Liver (tissue), 9 donors: ENCODE measurements around the gene DNAH6. TPM values are rescaled to one million over a fixed set of nuclear protein-coding genes. Genes with fewer than 3 reads are reported as not detected.
A peak's percentile ranks its signal among the peaks of the same experiment; 100 is the strongest.

Experiments used
- DNase-seq: peaks from one replicate; pipeline ENCODE4 v3.0.0-alpha.2; 2017; ENCODE audit warnings: low spot score
- H3K27ac ChIP-seq, 2 donors: one replicate each; pipeline ENCODE4 v1.7.0; 2013; ENCODE audit warnings: inconsistent platforms in 2 of 2, low read length in 2 of 2, control low read depth in 1 of 2, low read depth in 1 of 2, mild to moderate bottlenecking in 1 of 2
- H3K27me3 ChIP-seq, 4 donors: one replicate each; pipeline versions ENCODE4 v1.6.1 to v1.7.0; 2013; ENCODE audit warnings: low read length in 3 of 4, inconsistent platforms in 1 of 4, mild to moderate bottlenecking in 1 of 4, moderate library complexity in 1 of 4; ENCODE audit not compliant: control insufficient read depth in 4 of 4, insufficient read depth in 4 of 4
- H3K36me3 ChIP-seq, 4 donors: one replicate each; pipeline versions ENCODE4 v1.6.1 to v1.7.0; 2013; ENCODE audit warnings: low read length in 3 of 4, mild to moderate bottlenecking in 3 of 4, low read depth in 1 of 4, moderate library complexity in 1 of 4; ENCODE audit not compliant: control insufficient read depth in 4 of 4, insufficient read depth in 3 of 4
- H3K4me1 ChIP-seq, 4 donors: one replicate each; pipeline versions ENCODE4 v1.6.1 to v1.7.0; 2013; ENCODE audit warnings: low read length in 3 of 4, mild to moderate bottlenecking in 3 of 4, moderate library complexity in 1 of 4; ENCODE audit not compliant: control insufficient read depth in 4 of 4, insufficient read depth in 4 of 4
- H3K4me3 ChIP-seq, 3 donors: one replicate each; pipeline versions ENCODE4 v1.6.1 to v1.7.0; 2013; ENCODE audit warnings: low read length in 3 of 3, control low read depth in 1 of 3, low read depth in 1 of 3, mild to moderate bottlenecking in 1 of 3
- H3K9ac ChIP-seq, 2 donors: one replicate each; pipeline ENCODE4 v1.7.0; 2013; ENCODE audit warnings: low read length in 2 of 2, mild to moderate bottlenecking in 2 of 2, moderate library complexity in 2 of 2, control low read depth in 1 of 2, low read depth in 1 of 2
- H3K9me3 ChIP-seq, 4 donors: one replicate each; pipeline versions ENCODE4 v1.6.1 to v1.7.0; 2013; ENCODE audit warnings: low read length in 3 of 4; ENCODE audit not compliant: control insufficient read depth in 4 of 4
- CTCF ChIP-seq: fragments of 150-350 bp; IDR thresholded peaks from 2 replicates; pipeline ENCODE4 v1.5.1; 2017; ENCODE audit warnings: improper control_type of control experiment, low read depth, low read length; ENCODE audit not compliant: missing input control
- FOXA1 ChIP-seq: IDR thresholded peaks from 2 replicates; pipeline ENCODE4 v1.6.1; 2016; ENCODE audit warnings: antibody characterized with exemption
- FOXA2 ChIP-seq: IDR thresholded peaks from 2 replicates; pipeline ENCODE4 v1.6.1; 2016; ENCODE audit warnings: antibody characterized with exemption
- HNF4A ChIP-seq, 2 donors: conservative IDR thresholded peaks; 2 replicates each; pipeline ENCODE4 v1.6.1; 2016; ENCODE audit warnings: antibody characterized with exemption in 2 of 2, mild to moderate bottlenecking in 2 of 2
- HNF4G ChIP-seq: IDR thresholded peaks from 2 replicates; pipeline ENCODE4 v1.6.1; 2016; ENCODE audit warnings: antibody characterized with exemption
- JUND ChIP-seq, 2 donors: IDR thresholded peaks; 2 replicates each; pipeline ENCODE4 v1.6.1; 2016; ENCODE audit warnings: antibody characterized with exemption in 2 of 2
- MAX ChIP-seq: IDR thresholded peaks from 2 replicates; pipeline ENCODE4 v1.6.1; 2016; ENCODE audit warnings: antibody characterized with exemption
- NR2F2 ChIP-seq: IDR thresholded peaks from 2 replicates; pipeline ENCODE4 v1.6.1; 2016; ENCODE audit warnings: antibody characterized with exemption
- RAD21 ChIP-seq, 2 donors: IDR thresholded peaks; 2 replicates each; pipeline ENCODE4 v1.6.1; 2016; ENCODE audit warnings: antibody characterized with exemption in 2 of 2, mild to moderate bottlenecking in 2 of 2
- REST ChIP-seq: IDR thresholded peaks from 2 replicates; pipeline ENCODE4 v1.6.1; 2016; ENCODE audit warnings: antibody characterized with exemption, mild to moderate bottlenecking
- SP1 ChIP-seq: IDR thresholded peaks from 2 replicates; pipeline ENCODE4 v1.6.1; 2018; ENCODE audit warnings: antibody characterized with exemption, mild to moderate bottlenecking
- YY1 ChIP-seq: IDR thresholded peaks from 2 replicates; pipeline ENCODE4 v1.6.1; 2016; ENCODE audit warnings: antibody characterized with exemption, mild to moderate bottlenecking
- ZBTB33 ChIP-seq: IDR thresholded peaks from 2 replicates; pipeline ENCODE4 v1.6.1; 2016; ENCODE audit warnings: antibody characterized with exemption
- WGBS: extraction: QIAGEN DNeasy Blood & Tissue Kit; methylation state at CpG from one replicate; pipeline ENCODE4 v1.1.7; 2013; 5-methylcytosine and 5-hydroxymethylcytosine counted together
- polyA plus RNA-seq, 2 donors: library from polyadenylated mRNA; stranded (reverse) in 1 of 2; unstranded in 1 of 2; fragments of 200-250 nt in 1 of 2; fragments of >200 nt in 1 of 2; fragmentation: Nextera tagmentation in 1 of 2; extraction: Ambion mirVana in 1 of 2; gene quantifications; one replicate each; pipeline versions ENCODE4 v1.2.1 to v1.2.3, GENCODE V29; 2013 to 2015
- total RNA-seq, 2 donors: library from RNA; depleted of rRNA; stranded (reverse); fragments of >200 nt; gene quantifications; one replicate each; pipeline ENCODE4 v1.2.3, GENCODE V29; 2014
- donor health status: healthy.
- donor health status: healthy.
- donor health status: healthy.
- donor health status: healthy.
- donor health status: healthy.

DNAH6 gene
- total and polyA plus RNA-seq, 4 donors, result 0.32 to 1.6 (median 0.59) TPM

GRCh38 chr2:84723831-84724230, 207.5 kb downstream of the DNAH6 start (continued):
- no peak for TF ChIP-seq MAX
- no peak for TF ChIP-seq FOXA2
- TF ChIP-seq ZBTB33, result no peak
- no peak for TF ChIP-seq HNF4G
- no peak for TF ChIP-seq HNF4A (conservative IDR thresholded peaks at IDR 0.05)
- TF ChIP-seq JUND (IDR thresholded peaks at IDR 0.05), result no peak

- DNase-seq, result no peak
- no peaks in the 10 kb centered on the region for H3K36me3 ChIP-seq
- no peaks in the 10 kb centered on the region for H3K9me3 ChIP-seq
- TF ChIP-seq FOXA2 (peak; percentile 13), RAD21 (IDR thresholded peaks at IDR 0.05) (no peak), HNF4A (conservative IDR thresholded peaks at IDR 0.05) (peak in 1 of 2 donors; percentile 6)
- no peaks in the 10 kb centered on the region for H3K4me1 ChIP-seq
- WGBS, result 98% methylated on average over 1 of the region's 1 CpG
- H3K27ac ChIP-seq, result no peak overlapping the region
- no peak overlapping the region for H3K4me3 ChIP-seq
- no peaks in the 10 kb centered on the region for H3K27me3 ChIP-seq
- H3K9ac ChIP-seq, result no peak overlapping the region
These were observed 209.4 kb downstream of the DNAH6 start for GRCh38 chr2:84725717-84726116.

- Histone ChIP-seq H3K36me3 (no peaks in the 10 kb centered on the region), H3K27ac (no peak overlapping the region), H3K27me3 (no peaks in the 10 kb centered on the region), H3K4me3 (no peak overlapping the region), H3K9me3 (no peaks in the 10 kb centered on the region), H3K9ac (no peak overlapping the region), H3K4me1 (peaks cover 0 to 5% (median 4%) of the 10 kb centered on the region in 4 donors)
- no peak for DNase-seq
- no peak for TF ChIP-seq JUND (IDR thresholded peaks at IDR 0.05)
- no peak for TF ChIP-seq ZBTB33
- TF ChIP-seq FOXA2, result no peak
- TF ChIP-seq CTCF, result no peak
- TF ChIP-seq RAD21 (IDR thresholded peaks at IDR 0.05), result no peak
- no peak for TF ChIP-seq FOXA1
- TF ChIP-seq REST, result no peak
- TF ChIP-seq HNF4A (conservative IDR thresholded peaks at IDR 0.05), result no peak
- TF ChIP-seq SP1, result no peak
- TF ChIP-seq MAX, result no peak
- no peak for TF ChIP-seq NR2F2
- no peak for TF ChIP-seq YY1
- TF ChIP-seq HNF4G, result no peak
- 93% methylated on average over 1 of the region's 1 CpG for WGBS
These were observed 211.0 kb downstream of the DNAH6 start for GRCh38 chr2:84727315-84727714.
